Muscle layer of duodenum (tissue), 2 donors: ENCODE data around the gene CLSTN2.

Experiments used
- H3K27ac ChIP-seq: one replicate; pipeline ENCODE4 v1.7.0; 2013; ENCODE audit warnings: mild to moderate bottlenecking, low read length
- H3K27me3 ChIP-seq: one replicate; pipeline ENCODE4 v1.7.0; 2013; ENCODE audit warnings: low read depth, mild to moderate bottlenecking, control low read depth, low read length
- H3K36me3 ChIP-seq, 2 donors: one replicate each; pipeline ENCODE4 v1.7.0; 2013; ENCODE audit warnings: low read length in 2 of 2, control low read depth in 1 of 2, mild to moderate bottlenecking in 1 of 2; ENCODE audit not compliant: insufficient read depth in 2 of 2, control insufficient read depth in 1 of 2
- H3K4me1 ChIP-seq, 2 donors: one replicate each; pipeline ENCODE4 v1.7.0; 2013; ENCODE audit warnings: low read length in 2 of 2, mild to moderate bottlenecking in 2 of 2, control low read depth in 1 of 2, moderate library complexity in 1 of 2; ENCODE audit not compliant: insufficient read depth in 2 of 2, control insufficient read depth in 1 of 2
- H3K4me3 ChIP-seq, 2 donors: one replicate each; pipeline ENCODE4 v1.7.0; 2013; ENCODE audit warnings: low read length in 2 of 2, low read depth in 1 of 2, mild to moderate bottlenecking in 1 of 2
- H3K9me3 ChIP-seq, 2 donors: one replicate each; pipeline ENCODE4 v1.7.0; 2013; ENCODE audit warnings: low read length in 2 of 2, control low read depth in 1 of 2, mild to moderate bottlenecking in 1 of 2; ENCODE audit not compliant: control insufficient read depth in 1 of 2
- donor health status: healthy.

CLSTN2 gene

GRCh38 chr3:140424211-140424610 lies 489.2 kb downstream of the CLSTN2 start:
- no peaks in the 10 kb centered on the region for H3K9me3 ChIP-seq
- H3K27me3 ChIP-seq, result no peaks in the 10 kb centered on the region
- no peaks in the 10 kb centered on the region for H3K36me3 ChIP-seq
- peaks cover 0 to 3% of the 10 kb centered on the region in 2 donors for H3K4me1 ChIP-seq
- H3K27ac ChIP-seq, result no peak overlapping the region
- H3K4me3 ChIP-seq, result no peak overlapping the region

- Histone ChIP-seq H3K4me3 (no peak overlapping the region), H3K9me3 (no peaks in the 10 kb centered on the region), H3K27me3 (no peaks in the 10 kb centered on the region), H3K4me1 (peaks cover 0 to 3% of the 10 kb centered on the region in 2 donors), H3K27ac (no peak overlapping the region), H3K36me3 (no peaks in the 10 kb centered on the region)
These were observed 489.7 kb downstream of the CLSTN2 start for GRCh38 chr3:140424726-140425125.

GRCh38 chr3:140427786-140428185 lies 492.8 kb downstream of the CLSTN2 start:
- Histone ChIP-seq H3K27ac (no peak overlapping the region), H3K27me3 (no peaks in the 10 kb centered on the region), H3K9me3 (no peaks in the 10 kb centered on the region), H3K36me3 (no peaks in the 10 kb centered on the region), H3K4me3 (no peak overlapping the region), H3K4me1 (no peaks in the 10 kb centered on the region)

GRCh38 chr3:140428380-140428779 lies 493.4 kb downstream of the CLSTN2 start:
- H3K27ac ChIP-seq, result no peak overlapping the region
- no peak overlapping the region for H3K4me3 ChIP-seq
- H3K36me3 ChIP-seq, result no peaks in the 10 kb centered on the region
- no peaks in the 10 kb centered on the region for H3K27me3 ChIP-seq
- H3K4me1 ChIP-seq, result no peaks in the 10 kb centered on the region
- no peaks in the 10 kb centered on the region for H3K9me3 ChIP-seq

- H3K27me3 ChIP-seq, result no peaks in the 10 kb centered on the region
- no peaks in the 10 kb centered on the region for H3K9me3 ChIP-seq
- no peak overlapping the region for H3K27ac ChIP-seq
- no peaks in the 10 kb centered on the region for H3K36me3 ChIP-seq
- no peaks in the 10 kb centered on the region for H3K4me1 ChIP-seq
- no peak overlapping the region for H3K4me3 ChIP-seq
These were observed 494.8 kb downstream of the CLSTN2 start for GRCh38 chr3:140429791-140430190.

GRCh38 chr3:140430494-140430893 lies 495.5 kb downstream of the CLSTN2 start:
- no peaks in the 10 kb centered on the region for H3K4me1 ChIP-seq
- H3K36me3 ChIP-seq, result no peaks in the 10 kb centered on the region
- no peaks in the 10 kb centered on the region for H3K27me3 ChIP-seq
- H3K9me3 ChIP-seq, result no peaks in the 10 kb centered on the region
- H3K4me3 ChIP-seq, result no peak overlapping the region
- no peak overlapping the region for H3K27ac ChIP-seq

GRCh38 chr3:140432229-140432669 lies 497.3 kb downstream of the CLSTN2 start:
- Histone ChIP-seq H3K4me1 (no peaks in the 10 kb centered on the region), H3K9me3 (no peaks in the 10 kb centered on the region), H3K4me3 (no peak overlapping the region), H3K27ac (no peak overlapping the region), H3K36me3 (no peaks in the 10 kb centered on the region), H3K27me3 (no peaks in the 10 kb centered on the region)

GRCh38 chr3:140433431-140433830 lies 498.4 kb downstream of the CLSTN2 start:
- no peak overlapping the region for H3K27ac ChIP-seq
- no peaks in the 10 kb centered on the region for H3K36me3 ChIP-seq
- no peaks in the 10 kb centered on the region for H3K27me3 ChIP-seq
- no peak overlapping the region for H3K4me3 ChIP-seq
- H3K9me3 ChIP-seq, result no peaks in the 10 kb centered on the region
- no peaks in the 10 kb centered on the region for H3K4me1 ChIP-seq

- H3K4me3 ChIP-seq, result no peak overlapping the region
- H3K27me3 ChIP-seq, result no peaks in the 10 kb centered on the region
- H3K9me3 ChIP-seq, result no peaks in the 10 kb centered on the region
- H3K4me1 ChIP-seq, result no peaks in the 10 kb centered on the region
- no peak overlapping the region for H3K27ac ChIP-seq
- H3K36me3 ChIP-seq, result no peaks in the 10 kb centered on the region
These were observed 499.4 kb downstream of the CLSTN2 start for GRCh38 chr3:140434261-140434905.

GRCh38 chr3:140436421-140436820 lies 501.4 kb downstream of the CLSTN2 start:
- H3K27ac ChIP-seq, result no peak overlapping the region
- H3K36me3 ChIP-seq, result no peaks in the 10 kb centered on the region
- no peak overlapping the region for H3K4me3 ChIP-seq
- no peaks in the 10 kb centered on the region for H3K4me1 ChIP-seq
- H3K9me3 ChIP-seq, result no peaks in the 10 kb centered on the region
- H3K27me3 ChIP-seq, result no peaks in the 10 kb centered on the region

- Histone ChIP-seq H3K4me3 (no peak overlapping the region), H3K4me1 (no peaks in the 10 kb centered on the region), H3K27me3 (no peaks in the 10 kb centered on the region), H3K36me3 (no peaks in the 10 kb centered on the region), H3K27ac (no peak overlapping the region), H3K9me3 (no peaks in the 10 kb centered on the region)
These were observed 503.9 kb downstream of the CLSTN2 start for GRCh38 chr3:140438736-140439470.
